ENCODE results near the gene IMPDH2. TPM values are rescaled to one million over a fixed set of nuclear protein-coding genes. Genes with fewer than 3 reads are reported as not detected.

The IMPDH2 gene
- total and polyA plus RNA-seq, 2 of the 8 experiments (the other 6 are each of a cell fraction or from before 2014, with no cell fraction given), result 374 to 409 TPM

DNA sequence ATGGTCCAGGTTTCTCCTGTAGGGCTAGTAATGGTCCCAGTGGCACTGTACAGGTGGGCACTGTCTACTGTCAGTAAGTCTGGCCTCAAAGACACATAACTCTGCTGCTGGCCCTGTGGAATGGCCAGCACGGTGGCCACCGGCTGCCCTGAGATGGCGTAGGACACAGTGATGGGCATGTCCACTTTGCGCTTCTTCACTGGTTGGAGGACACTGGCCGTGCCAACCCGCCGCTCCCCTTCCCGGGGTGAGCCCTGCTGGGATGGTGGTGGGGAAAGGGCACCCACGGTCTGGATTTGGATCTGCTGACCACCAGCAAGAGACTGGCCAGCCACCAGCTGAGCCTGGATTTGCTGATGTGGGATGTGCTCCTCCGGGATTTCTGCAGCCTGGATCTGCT is 28.1 kb upstream of the IMPDH2 start:
- H4K91ac ChIP-seq (replicated peaks; ENCODE audit: insufficient read length, low read length), result no peak overlapping the region
- H3K14ac ChIP-seq (ENCODE audit: insufficient read length), result no peak overlapping the region
- peaks cover 9% of the 10 kb centered on the region for H3K79me1 ChIP-seq (ENCODE audit: low read depth, low read length)
- no peak overlapping the region for H4K8ac ChIP-seq (ENCODE audit: extremely low read depth, insufficient read depth, low read length)
- H2AFZ ChIP-seq (ENCODE audit: low read length), result no peak overlapping the region
- TF ChIP-seq E2F6 (IDR thresholded peaks at IDR 0.05), result no peak
- no peak for TF ChIP-seq EP300 (IDR thresholded peaks at IDR 0.05; ENCODE audit: borderline replicate concordance in 1 of 2, low read depth in 2 of 2, low read length in 2 of 2)
- no peak for TF ChIP-seq GTF2F1 (IDR thresholded peaks at IDR 0.05; ENCODE audit: borderline replicate concordance, low read depth, low read length)
- no peak for TF ChIP-seq TAF7 (optimal IDR thresholded peaks at IDR 0.05; ENCODE audit: borderline replicate concordance, low read depth, low read length)
- TF ChIP-seq BCL11A (IDR thresholded peaks at IDR 0.05; ENCODE audit: low read depth in 2 of 2, low read length in 2 of 2), result no peak
- no peak for TF ChIP-seq RNF2 (IDR thresholded peaks at IDR 0.05; ENCODE audit: borderline replicate concordance, low read depth, low read length, missing control alignments, poor library complexity, severe bottlenecking)
- no peak for TF ChIP-seq SIRT6 (IDR thresholded peaks at IDR 0.05; ENCODE audit: low read length)
- TF ChIP-seq EZH2 (IDR thresholded peaks at IDR 0.05; ENCODE audit: low read depth, low read length, severe bottlenecking), result no peak
- FAIRE-seq (no peak), DNase-seq (ENCODE audit: low read depth in 1 of 2, low spot score in 2 of 2) (no peak)
- no peak overlapping the region for H3K56ac ChIP-seq (replicated peaks; ENCODE audit: insufficient read length, low read depth, low read length)
- H3K4ac ChIP-seq (replicated peaks; ENCODE audit: insufficient read length, low read depth, low read length), result no peak overlapping the region
- H3K27ac ChIP-seq (ENCODE audit: low read depth, low read length), result no peak overlapping the region
- H2BK20ac ChIP-seq (ENCODE audit: low read length), result no peak overlapping the region
- no peak overlapping the region for H2BK5ac ChIP-seq (ENCODE audit: low read depth, low read length)
- no peaks in the 10 kb centered on the region for H3K4me1 ChIP-seq (replicated peaks in 1 of 4; ENCODE audit: control insufficient read depth in 3 of 4, insufficient read depth in 4 of 4, low read length in 3 of 4)
- peaks cover 0 to 11% of the 10 kb centered on the region in 2 experiments for H4K20me1 ChIP-seq (replicated peaks in 1 of 2; ENCODE audit: control insufficient read depth in 1 of 2, insufficient read depth in 2 of 2, low read length in 2 of 2)
- no peak overlapping the region for H4K5ac ChIP-seq (ENCODE audit: insufficient read length, low read depth, low read length)
- no peak overlapping the region for H2AK5ac ChIP-seq (ENCODE audit: low read depth, low read length)
- no peak overlapping the region for H3K4me2 ChIP-seq (ENCODE audit: insufficient read depth in 1 of 2, low read depth in 2 of 2, low read length in 2 of 2)
- H3K27me3 ChIP-seq (replicated peaks in 1 of 4; ENCODE audit: control insufficient read depth in 3 of 4, extremely low read depth in 1 of 4, insufficient read depth in 3 of 4, low read length in 3 of 4), result no peaks in the 10 kb centered on the region
- peaks cover 0 to 7% of the 10 kb centered on the region in 2 experiments; a peak in 1 of 4 replicates for H3K79me2 ChIP-seq (ENCODE audit: control insufficient read depth in 1 of 2, insufficient read depth in 2 of 2, low read length in 2 of 2)
- ChIA-PET CTCF (ENCODE audit: partially characterized antibody) (interaction anchor here (1.4 kb wide), 1 partner anchor 69 kb away, joined by 5 read pairs; no protein-coding TSS in a partner anchor), POLR2A (ENCODE audit: partially characterized antibody) (interaction anchor here (0.7 kb wide), 1 partner anchor 75 kb away, joined by 3 read pairs; no protein-coding TSS in a partner anchor)
- peaks cover 28 to 62% (median 42%) of the 10 kb centered on the region in 4 experiments for H3K36me3 ChIP-seq (ENCODE audit: control insufficient read depth in 2 of 4, insufficient read depth in 4 of 4, low read length in 3 of 4)
- no peaks in the 10 kb centered on the region for H3K23me2 ChIP-seq (ENCODE audit: low read depth, low read length)
- no peaks in the 10 kb centered on the region for H3K9me3 ChIP-seq (ENCODE audit: insufficient read depth in 2 of 2, low read depth in 1 of 2, low read length in 1 of 2)
- no peak overlapping the region for H3K9ac ChIP-seq (replicated peaks in 1 of 4; ENCODE audit: extremely low read depth in 1 of 4, low read depth in 3 of 4, low read length in 3 of 4)
- no peak overlapping the region for H3K23ac ChIP-seq (ENCODE audit: insufficient read length)
- WGBS, 2 experiments (ENCODE audit: extremely low coverage in 1 of 2, insufficient coverage in 1 of 2, insufficient read length in 1 of 2, insufficient replicate concordance in 2 of 2, low coverage in 1 of 2, low lambda C conversion rate in 2 of 2, missing lambda C conversion rate in 1 of 2), result 96% methylated on average over 10 of the region's 10 CpGs; no CpG with 5 or more reads in 1 of the 2 experiments
- no peak overlapping the region for H2BK12ac ChIP-seq (ENCODE audit: low read depth, low read length)
- no peak overlapping the region for H3K18ac ChIP-seq (ENCODE audit: extremely low read depth, low read length)
- H2BK15ac ChIP-seq (ENCODE audit: low read length), result no peak overlapping the region
- H2BK120ac ChIP-seq (replicated peaks; ENCODE audit: low read depth, low read length), result no peak overlapping the region
- no peak overlapping the region for H3K4me3 ChIP-seq (ENCODE audit: extremely low read depth in 1 of 4, insufficient read depth in 2 of 4, low read depth in 3 of 4, low read length in 4 of 4)

Measured in H1 (cell line).